DLD1 (cell line): ENCODE measurements around the gene HINFP.

Experiments used
- in situ Hi-C: cut with HindIII; loops from 2 replicates; pipeline ENCODE4 v1.10.0; 2017; ENCODE audit warnings: low sequenced_read_pairs

Gene HINFP

GRCh38 chr11:119099711-119100110 is 21.7 kb upstream of the HINFP start:
- in situ Hi-C loops: loop anchor here (5.0 to 25.0 kb wide), 3 partner anchors 82 to 163 kb away; partner anchors contain the start of genes RPS25 and TRAPPC4

- in situ Hi-C loops: loop anchor here (5.0 to 25.0 kb wide), 3 partner anchors 83 to 162 kb away; partner anchors contain the start of genes RPS25 and TRAPPC4
These were observed 21.0 kb upstream of the HINFP start for GRCh38 chr11:119100246-119100970.

- in situ Hi-C loops: loop anchor here (5.0 to 25.0 kb wide), 3 partner anchors 84 to 161 kb away; partner anchors contain the start of genes RPS25 and TRAPPC4
These were observed 20.2 kb upstream of the HINFP start for GRCh38 chr11:119100994-119101758.

- in situ Hi-C loops: loop anchor here (5.0 to 25.0 kb wide), 3 partner anchors 85 to 160 kb away; partner anchors contain the start of genes RPS25 and TRAPPC4
These were observed 19.5 kb upstream of the HINFP start, which contains the start of gene DPAGT1 for GRCh38 chr11:119101759-119102423. TSS of gene DPAGT1 (minus strand) at chr11:119101853. CDS start at chr11:119101655, 198 bp downstream.

- in situ Hi-C loops: loop anchor here (5.0 to 25.0 kb wide), 3 partner anchors 86 to 159 kb away; partner anchors contain the start of genes RPS25 and TRAPPC4
These were observed 18.2 kb upstream of the HINFP start for GRCh38 chr11:119103161-119103664.

GRCh38 chr11:119103793-119104192 is 17.6 kb upstream of the HINFP start:
- in situ Hi-C loops: loop anchor here (5.0 to 25.0 kb wide), 3 partner anchors 86 to 159 kb away; partner anchors contain the start of genes RPS25 and TRAPPC4

- in situ Hi-C loops: loop anchor here (10.0 to 25.0 kb wide), 2 partner anchors 155 to 162 kb away; no protein-coding TSS in a partner anchor
These were observed 14.5 kb upstream of the HINFP start, which contains the start of gene C2CD2L for GRCh38 chr11:119106564-119107537. TSS of gene C2CD2L (plus strand) at chr11:119107344. CDS start at chr11:119107742, 398 bp downstream.

GRCh38 chr11:119107538-119108145 is 13.7 kb upstream of the HINFP start:
- in situ Hi-C loops: loop anchor here (10.0 to 25.0 kb wide), 2 partner anchors 155 to 163 kb away; no protein-coding TSS in a partner anchor

- in situ Hi-C loops: loop anchor here (10.0 to 25.0 kb wide), 2 partner anchors 154 to 164 kb away; no protein-coding TSS in a partner anchor
These were observed 13.1 kb upstream of the HINFP start for GRCh38 chr11:119108146-119108856.

GRCh38 chr11:119108857-119109221 is 12.5 kb upstream of the HINFP start:
- in situ Hi-C loops: loop anchor here (10.0 to 25.0 kb wide), 2 partner anchors 153 to 164 kb away; no protein-coding TSS in a partner anchor

GRCh38 chr11:119109843-119110242 is 11.5 kb upstream of the HINFP start:
- in situ Hi-C loops: loop anchor here (10.0 to 25.0 kb wide), 2 partner anchors 152 to 165 kb away; no protein-coding TSS in a partner anchor

GRCh38 chr11:119110439-119110838 is 10.9 kb upstream of the HINFP start:
- in situ Hi-C loops: loop anchor here (25.0 kb wide), 1 partner anchor 152 kb away; no protein-coding TSS in a partner anchor

- in situ Hi-C loops: loop anchor here (25.0 kb wide), 1 partner anchor 151 kb away; no protein-coding TSS in a partner anchor
These were observed 9.9 kb upstream of the HINFP start for GRCh38 chr11:119111361-119111925.

- in situ Hi-C loops: loop anchor here (25.0 kb wide), 1 partner anchor 150 kb away; no protein-coding TSS in a partner anchor
These were observed 8.9 kb upstream of the HINFP start for GRCh38 chr11:119112314-119113020.

- in situ Hi-C loops: loop anchor here (25.0 kb wide), 1 partner anchor 149 kb away; no protein-coding TSS in a partner anchor
These were observed 7.7 kb upstream of the HINFP start for GRCh38 chr11:119113716-119114115.

GRCh38 chr11:119114351-119114750 is 7.0 kb upstream of the HINFP start:
- in situ Hi-C loops: loop anchor here (25.0 kb wide), 1 partner anchor 148 kb away; no protein-coding TSS in a partner anchor
